Medulla oblongata (tissue), 1 donor: ENCODE data around the gene SYCP3.

ENCODE experiments used
- DNase-seq: peaks from one replicate; pipeline ENCODE4 v3.0.0-alpha.2; 2015; ENCODE audit errors: extremely low spot score

The SYCP3 gene

DNA sequence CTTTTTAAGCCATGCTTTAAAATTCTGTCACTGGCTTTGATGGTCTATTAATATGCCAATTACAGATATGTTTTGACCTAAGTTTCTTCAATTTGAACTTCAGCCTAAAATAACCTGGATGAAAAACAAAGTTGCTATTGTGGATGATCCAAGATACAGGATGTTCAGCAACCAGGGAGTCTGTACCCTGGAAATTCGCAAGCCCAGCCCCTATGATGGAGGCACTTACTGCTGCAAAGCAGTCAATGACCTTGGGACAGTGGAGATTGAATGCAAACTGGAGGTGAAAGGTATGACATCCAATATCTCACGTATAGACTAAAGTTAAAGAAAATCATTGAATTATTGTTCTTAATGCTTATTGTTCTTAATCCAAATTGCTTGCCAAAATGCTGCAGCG lies 59.0 kb downstream of the SYCP3 start:
- DNase-seq: no peak
